Activated CD8-positive, alpha-beta T cell treated with anti-CD3 and anti-CD28 coated beads for 36 hours (primary cell): Measurements from ENCODE around the gene KIF26B. TPM values are rescaled to one million over a fixed set of nuclear protein-coding genes. Genes with fewer than 3 reads are reported as not detected.

Source experiments
- ATAC-seq: fragments of 200-7000 bp; cut with Tn5 transposase; one replicate; pipeline ENCODE4 v1.10.0; 2021; ENCODE audit warnings: mild to moderate bottlenecking, moderate library complexity
- CTCF ChIA-PET: fragments of 350-600 bp; sonication (Branson Sonifier 250); formaldehyde crosslinking; loops from one replicate; lab custom pipeline; 2021; ENCODE audit warnings: antibody characterized with exemption; lab: Charles Lee
- POLR2A ChIA-PET: fragments of 350-600 bp; sonication (Branson Sonifier 250); formaldehyde crosslinking; loops from one replicate; lab custom pipeline; 2021; ENCODE audit warnings: antibody characterized with exemption; lab: Charles Lee
- DNase-seq: peaks from one replicate; pipeline ENCODE4 v3.0.0-alpha.2; 2020
- H3K27ac Mint-ChIP-seq: one replicate; pipeline ENCODE4 v1.8.0; 2021; ENCODE audit warnings: mild to moderate bottlenecking, mixed read lengths
- H3K27me3 Mint-ChIP-seq: one replicate; pipeline ENCODE4 v1.8.0; 2021; ENCODE audit warnings: mixed read lengths
- H3K36me3 Mint-ChIP-seq: one replicate; pipeline ENCODE4 v1.8.0; 2021; ENCODE audit warnings: low read depth, mixed read lengths
- H3K4me1 Mint-ChIP-seq: one replicate; pipeline ENCODE4 v1.8.0; 2021; ENCODE audit warnings: low read depth, mixed read lengths
- H3K4me3 Mint-ChIP-seq: one replicate; pipeline ENCODE4 v1.8.0; 2021; ENCODE audit warnings: mild to moderate bottlenecking, moderate library complexity, mixed read lengths
- H3K9me3 Mint-ChIP-seq: one replicate; pipeline ENCODE4 v1.8.0; 2021; ENCODE audit warnings: mixed read lengths
- intact Hi-C: fragments of 100-400 bp; cut with micrococcal nuclease; formaldehyde crosslinking; loops from one replicate; pipeline ENCODE4 v1.10.0; 2022
- total RNA-seq, 2 experiments: library from RNA; stranded (reverse); gene quantifications; one replicate each; pipeline ENCODE4 v1.2.3, GENCODE V29; 2021
- TF ChIP-seq, protein P1 (sequence below): fragments of 200-600 bp; IDR thresholded peaks from one replicate; pipeline ENCODE4 v1.8.0; 2022; ENCODE audit warnings: antibody characterized with exemption, mild to moderate bottlenecking

Gene KIF26B
- total RNA-seq, 2 experiments from 2014 or later: 0.16 TPM

DNA sequence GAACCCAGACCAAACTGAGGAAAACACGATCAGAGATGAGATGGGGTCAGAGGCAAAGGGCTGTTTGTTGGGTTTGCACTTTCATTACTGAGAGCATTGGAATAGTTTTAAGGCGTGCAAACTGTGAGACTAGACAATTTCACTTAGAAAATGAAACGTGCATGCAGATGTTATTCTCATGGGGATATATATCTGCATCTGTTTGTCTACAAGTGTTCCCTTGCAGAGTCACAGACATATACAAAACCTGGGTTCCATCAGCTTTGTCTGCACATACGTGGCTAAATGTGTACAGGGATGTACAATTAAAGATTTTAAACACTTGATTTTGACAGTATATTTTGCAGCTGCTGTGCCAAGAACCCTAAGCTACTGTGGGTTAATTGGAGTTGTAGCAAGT is 355.4 kb downstream of the KIF26B start:
- H3K9me3 Mint-ChIP-seq: peaks cover 2% of the 10 kb centered on the region
- H3K36me3 Mint-ChIP-seq: no peaks in the 10 kb centered on the region
- ATAC-seq: no peak
- TF ChIP-seq, protein P1, sequence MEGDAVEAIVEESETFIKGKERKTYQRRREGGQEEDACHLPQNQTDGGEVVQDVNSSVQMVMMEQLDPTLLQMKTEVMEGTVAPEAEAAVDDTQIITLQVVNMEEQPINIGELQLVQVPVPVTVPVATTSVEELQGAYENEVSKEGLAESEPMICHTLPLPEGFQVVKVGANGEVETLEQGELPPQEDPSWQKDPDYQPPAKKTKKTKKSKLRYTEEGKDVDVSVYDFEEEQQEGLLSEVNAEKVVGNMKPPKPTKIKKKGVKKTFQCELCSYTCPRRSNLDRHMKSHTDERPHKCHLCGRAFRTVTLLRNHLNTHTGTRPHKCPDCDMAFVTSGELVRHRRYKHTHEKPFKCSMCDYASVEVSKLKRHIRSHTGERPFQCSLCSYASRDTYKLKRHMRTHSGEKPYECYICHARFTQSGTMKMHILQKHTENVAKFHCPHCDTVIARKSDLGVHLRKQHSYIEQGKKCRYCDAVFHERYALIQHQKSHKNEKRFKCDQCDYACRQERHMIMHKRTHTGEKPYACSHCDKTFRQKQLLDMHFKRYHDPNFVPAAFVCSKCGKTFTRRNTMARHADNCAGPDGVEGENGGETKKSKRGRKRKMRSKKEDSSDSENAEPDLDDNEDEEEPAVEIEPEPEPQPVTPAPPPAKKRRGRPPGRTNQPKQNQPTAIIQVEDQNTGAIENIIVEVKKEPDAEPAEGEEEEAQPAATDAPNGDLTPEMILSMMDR: no peak
- no peak overlapping the region for H3K4me3 Mint-ChIP-seq
- ChIA-PET CTCF (interaction anchor here (1.5 kb wide), 1 partner anchor 354 kb away, joined by 3 read pairs; no protein-coding TSS in a partner anchor), POLR2A (no interaction called here)
- intact Hi-C loops: no loop called here
- no peaks in the 10 kb centered on the region for H3K4me1 Mint-ChIP-seq
- H3K27ac Mint-ChIP-seq: no peak overlapping the region
- DNase-seq: no peak
- peaks cover 9% of the 10 kb centered on the region for H3K27me3 Mint-ChIP-seq

DNA sequence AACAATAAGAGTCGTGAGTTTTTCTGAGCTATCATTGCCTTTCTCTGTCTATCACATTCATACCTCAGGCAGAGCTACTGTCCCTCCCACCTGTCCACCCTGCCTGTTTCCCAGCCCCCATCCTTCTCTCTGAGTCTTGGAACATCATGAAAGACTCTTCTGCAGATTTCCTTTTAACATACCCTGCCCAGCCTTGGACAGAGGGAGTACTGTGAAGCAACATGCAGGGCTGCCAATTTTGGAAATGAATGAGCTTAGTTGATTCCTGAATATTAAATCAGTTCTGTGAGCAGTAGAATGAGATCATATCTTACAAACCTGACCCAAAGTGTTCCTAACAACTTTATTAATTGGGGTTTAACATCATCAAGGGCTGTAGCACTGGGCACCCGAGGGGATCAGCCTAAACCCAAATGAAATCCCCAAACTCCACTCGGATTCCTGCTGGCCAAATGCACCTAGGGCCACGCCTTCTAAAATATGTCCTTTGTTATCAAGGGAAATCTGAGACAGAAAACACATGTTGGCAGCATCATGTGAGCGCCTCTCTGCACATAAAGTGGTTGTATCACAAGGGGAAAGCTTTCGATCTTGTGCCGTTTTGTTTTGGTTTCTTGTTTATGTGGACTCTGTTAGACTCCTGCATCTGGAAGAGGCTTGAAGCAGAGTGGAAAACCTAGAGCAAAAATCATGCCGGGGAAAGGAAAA is 357.6 kb downstream of the KIF26B start:
- H3K27ac Mint-ChIP-seq: no peak overlapping the region
- peaks cover 11% of the 10 kb centered on the region for H3K27me3 Mint-ChIP-seq
- DNase-seq: no peak
- peaks cover 2% of the 10 kb centered on the region for H3K9me3 Mint-ChIP-seq
- intact Hi-C loops: no loop called here
- no peak for ATAC-seq
- no peaks in the 10 kb centered on the region for H3K4me1 Mint-ChIP-seq
- H3K36me3 Mint-ChIP-seq: no peaks in the 10 kb centered on the region
- CTCF ChIA-PET: no interaction called here
- POLR2A ChIA-PET: no interaction called here
- TF ChIP-seq, protein P1: no peak
- no peak overlapping the region for H3K4me3 Mint-ChIP-seq

DNA sequence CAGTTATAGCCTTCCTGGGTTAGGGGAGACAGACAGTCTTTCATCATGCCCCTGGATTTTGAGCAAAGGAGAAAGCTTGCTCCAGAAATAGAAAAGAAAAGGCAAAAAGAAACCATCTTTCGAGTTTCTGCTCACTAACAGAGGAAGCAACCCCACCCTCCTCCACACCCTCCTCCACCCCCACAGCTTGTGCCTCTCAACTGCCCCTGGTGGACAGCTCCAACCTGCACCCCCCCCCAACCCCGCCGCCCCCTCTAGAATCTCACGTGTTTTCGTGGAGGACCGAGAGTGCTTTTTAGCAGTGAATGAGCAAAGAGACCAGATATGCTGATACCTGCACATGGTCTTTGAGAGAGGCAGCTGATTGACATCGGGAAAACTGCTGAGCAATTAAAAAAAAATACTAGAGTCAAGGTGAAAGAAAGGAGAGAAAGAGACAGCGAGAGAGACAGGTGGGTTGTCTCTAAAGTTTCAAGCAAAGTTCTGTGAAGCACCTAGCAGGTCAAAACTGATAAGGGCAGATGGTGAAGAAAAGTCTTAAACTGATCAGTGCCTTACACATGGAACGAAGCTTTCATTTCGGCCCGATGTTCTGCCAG is 358.3 kb downstream of the KIF26B start:
- H3K4me1 Mint-ChIP-seq: no peaks in the 10 kb centered on the region
- CTCF ChIA-PET: no interaction called here
- ATAC-seq: no peak
- H3K9me3 Mint-ChIP-seq: peaks cover 2% of the 10 kb centered on the region
- TF ChIP-seq, protein P1: no peak
- H3K27ac Mint-ChIP-seq: no peak overlapping the region
- H3K27me3 Mint-ChIP-seq: peaks cover 13% of the 10 kb centered on the region
- intact Hi-C loops: no loop called here
- no peak overlapping the region for H3K4me3 Mint-ChIP-seq
- no peaks in the 10 kb centered on the region for H3K36me3 Mint-ChIP-seq
- POLR2A ChIA-PET: interaction anchor here (1.0 kb wide), 1 partner anchor 13 kb away, joined by 3 read pairs; no protein-coding TSS in a partner anchor
- DNase-seq: peak; percentile 20

DNA sequence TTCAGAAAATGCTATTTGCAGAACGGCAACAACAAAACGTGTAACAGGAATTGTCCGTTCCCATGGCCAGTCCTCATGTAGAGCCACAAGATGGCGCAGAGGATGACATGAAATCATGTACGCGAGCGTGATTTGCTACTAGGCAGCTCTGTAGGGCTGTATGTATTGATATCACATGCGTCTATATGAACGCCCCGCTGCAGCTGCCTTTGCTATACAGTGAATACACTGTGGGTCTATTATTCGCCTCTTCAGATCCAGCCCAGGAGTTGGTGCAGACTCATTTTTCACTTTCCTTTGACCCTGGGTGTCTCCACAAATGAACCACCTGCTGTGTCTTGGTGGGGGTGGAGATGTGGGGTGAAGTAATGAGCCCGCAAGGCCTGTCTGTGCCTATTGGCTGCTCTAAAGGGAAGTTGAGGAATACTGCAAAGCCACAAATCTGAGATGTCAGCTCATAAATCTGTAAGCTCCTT is 361.5 kb downstream of the KIF26B start:
- no peaks in the 10 kb centered on the region for H3K36me3 Mint-ChIP-seq
- no peaks in the 10 kb centered on the region for H3K4me1 Mint-ChIP-seq
- ChIA-PET CTCF (no interaction called here), POLR2A (no interaction called here)
- no peak overlapping the region for H3K4me3 Mint-ChIP-seq
- DNase-seq: no peak
- intact Hi-C loops: no loop called here
- no peaks in the 10 kb centered on the region for H3K9me3 Mint-ChIP-seq
- TF ChIP-seq, protein P1: no peak
- ATAC-seq: no peak
- H3K27me3 Mint-ChIP-seq: peaks cover 11% of the 10 kb centered on the region
- H3K27ac Mint-ChIP-seq: no peak overlapping the region

DNA sequence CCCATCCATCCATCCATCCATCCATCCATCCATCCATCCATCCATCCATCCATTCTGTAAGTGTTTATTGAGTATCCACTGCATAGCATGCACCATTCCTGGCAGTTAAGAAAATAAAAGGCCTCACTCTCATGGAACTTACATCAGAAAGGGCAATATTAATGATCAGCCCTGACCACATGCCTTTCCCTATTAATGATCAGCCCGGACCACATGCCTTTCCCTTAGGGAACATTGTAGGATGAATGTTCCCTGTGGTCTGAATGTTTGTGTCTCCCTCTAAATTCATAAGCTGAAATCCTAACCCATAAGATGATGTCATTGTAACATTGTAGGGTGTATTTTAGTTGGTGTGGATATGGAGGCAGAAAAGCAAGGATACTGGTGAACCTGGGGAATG is 365.8 kb downstream of the KIF26B start:
- no peak for ATAC-seq

More for the DNA sequence above, 365.8 kb downstream of the KIF26B start:
- Mint-ChIP-seq H3K4me1 (no peaks in the 10 kb centered on the region), H3K9me3 (peaks cover 3% of the 10 kb centered on the region), H3K36me3 (no peaks in the 10 kb centered on the region), H3K27ac (no peak overlapping the region), H3K4me3 (no peak overlapping the region), H3K27me3 (peaks cover 5% of the 10 kb centered on the region)
- POLR2A ChIA-PET: no interaction called here
- no peak for DNase-seq
- intact Hi-C loops: no loop called here
- TF ChIP-seq, protein P1: no peak
- CTCF ChIA-PET: no interaction called here
